ENCODE results near the gene ARFGEF3. TPM values are rescaled to one million over a fixed set of nuclear protein-coding genes. Genes with fewer than 3 reads are reported as not detected.
"Not testable (repeated sequence)": the region's sequence is repeated elsewhere in the genome, so short reads cannot be mapped to it uniquely, and the experiment has no call there.

Gene ARFGEF3
- total RNA-seq, 4 donors from 2014 or later, result 8.9 to 12.0 (median 10.5) TPM

DNA sequence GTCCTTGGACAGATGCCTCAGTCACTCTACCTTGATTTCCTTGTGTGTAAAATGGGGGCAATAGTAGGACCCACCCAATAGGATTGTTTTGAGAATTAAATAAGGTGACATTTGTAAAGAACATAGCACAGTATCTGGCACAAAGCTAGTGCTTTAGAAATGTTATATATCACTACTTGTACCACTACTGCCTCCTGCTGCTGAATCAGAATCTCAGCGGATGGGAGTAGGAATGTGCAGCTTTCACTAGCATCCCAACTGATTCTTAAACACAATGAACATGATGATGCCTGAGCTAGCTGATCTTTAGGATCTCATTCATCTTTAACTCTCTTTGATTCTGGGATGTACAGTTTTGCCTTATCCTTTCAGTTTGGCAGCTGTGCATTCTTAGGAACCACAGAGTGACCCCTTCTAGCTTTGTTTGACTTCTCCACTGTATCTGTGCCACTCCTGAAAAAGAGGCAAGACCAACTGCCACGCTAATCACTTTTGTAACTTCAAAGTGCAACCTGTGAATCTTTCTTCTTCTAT, 49.4 kb downstream of the ARFGEF3 start:
- Histone ChIP-seq H3K9me3 (no peaks in the 10 kb centered on the region), H3K36me3 (no peaks in the 10 kb centered on the region), H3K27me3 (no peaks in the 10 kb centered on the region), H3K27ac (no peak overlapping the region), H3K4me3 (no peak overlapping the region), H3K4me1 (no peaks in the 10 kb centered on the region)
- DNase-seq, result no peak
- no peak for TF ChIP-seq POLR2A (IDR thresholded peaks at IDR 0.05)
- peak in 3 of 6 experiments; percentile 31 to 36 (median 34) for TF ChIP-seq CTCF (IDR thresholded peaks at IDR 0.05)

DNA sequence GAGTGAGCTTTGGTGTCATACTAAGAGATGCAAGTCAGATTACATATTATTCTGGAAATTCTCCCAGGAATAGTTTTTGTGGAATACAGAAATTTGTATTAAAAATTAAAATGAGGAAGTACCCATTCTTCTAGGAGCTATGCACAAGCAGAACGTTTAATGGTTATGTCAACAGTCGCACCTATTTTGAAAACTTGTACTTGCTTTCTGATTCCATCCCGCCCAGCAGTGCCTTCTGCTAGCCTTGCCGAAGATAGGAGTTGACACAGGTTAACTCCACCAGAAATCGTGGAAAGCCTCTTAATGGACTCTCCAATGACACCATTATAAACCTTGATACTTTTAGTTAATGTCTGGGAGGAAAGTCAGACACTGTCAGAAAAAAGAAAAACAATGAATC, 49.9 kb downstream of the ARFGEF3 start:
- Histone ChIP-seq H3K4me3 (no peak overlapping the region), H3K36me3 (no peaks in the 10 kb centered on the region), H3K27me3 (no peaks in the 10 kb centered on the region), H3K9me3 (no peaks in the 10 kb centered on the region), H3K4me1 (no peaks in the 10 kb centered on the region), H3K27ac (no peak overlapping the region)
- no peak for DNase-seq
- TF ChIP-seq CTCF (IDR thresholded peaks at IDR 0.05) (no peak), POLR2A (IDR thresholded peaks at IDR 0.05) (no peak)

- not testable (repeated sequence) for H3K27me3 ChIP-seq, DNase-seq, H3K27ac ChIP-seq, H3K4me1 ChIP-seq, H3K4me3 ChIP-seq, H3K9me3 ChIP-seq, H3K36me3 ChIP-seq
Observed at GRCh38 chr6:138212530-138212929, 50.8 kb downstream of the ARFGEF3 start.

DNA sequence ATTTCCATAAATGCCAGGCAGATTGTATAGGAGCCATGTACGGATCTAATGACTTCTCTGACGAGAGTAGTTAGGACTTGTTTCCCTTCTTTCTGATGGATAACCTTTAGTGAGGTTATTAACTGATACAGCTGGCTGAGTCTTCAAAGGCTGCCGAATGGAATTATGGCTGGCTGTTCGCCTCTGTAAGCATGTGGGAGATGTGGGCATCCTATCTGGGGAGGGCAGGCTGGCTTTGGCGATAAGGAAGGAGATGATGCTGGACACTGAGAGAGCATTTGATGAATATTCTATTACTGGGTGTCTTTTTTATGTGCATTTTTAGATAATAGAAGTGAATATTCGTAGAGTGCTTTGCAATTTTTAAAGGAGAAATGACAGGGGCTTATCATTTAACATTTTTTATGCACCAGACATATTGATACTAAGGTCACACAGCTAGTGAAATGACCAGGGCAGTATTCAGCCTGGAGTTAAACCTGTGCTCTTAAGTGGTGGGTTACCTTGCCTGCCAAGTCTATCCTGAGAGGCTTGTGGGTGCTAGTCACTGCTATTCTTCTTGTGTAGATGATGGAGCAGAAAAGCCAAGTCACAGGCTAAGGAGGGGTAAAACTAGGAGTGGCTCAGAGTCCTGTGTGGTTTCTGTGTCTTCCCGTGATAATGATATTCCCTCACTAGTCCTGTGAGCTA, 53.5 kb downstream of the ARFGEF3 start:
- no peaks in the 10 kb centered on the region for H3K9me3 ChIP-seq
- H3K27ac ChIP-seq, result no peak overlapping the region
- peak in 1 of 3 donors; percentile 52 for DNase-seq
- no peaks in the 10 kb centered on the region for H3K36me3 ChIP-seq
- TF ChIP-seq CTCF (IDR thresholded peaks at IDR 0.05), result no peak
- TF ChIP-seq POLR2A (IDR thresholded peaks at IDR 0.05), result no peak
- H3K4me3 ChIP-seq, result no peak overlapping the region
- H3K4me1 ChIP-seq, result no peaks in the 10 kb centered on the region
- no peaks in the 10 kb centered on the region for H3K27me3 ChIP-seq

DNA sequence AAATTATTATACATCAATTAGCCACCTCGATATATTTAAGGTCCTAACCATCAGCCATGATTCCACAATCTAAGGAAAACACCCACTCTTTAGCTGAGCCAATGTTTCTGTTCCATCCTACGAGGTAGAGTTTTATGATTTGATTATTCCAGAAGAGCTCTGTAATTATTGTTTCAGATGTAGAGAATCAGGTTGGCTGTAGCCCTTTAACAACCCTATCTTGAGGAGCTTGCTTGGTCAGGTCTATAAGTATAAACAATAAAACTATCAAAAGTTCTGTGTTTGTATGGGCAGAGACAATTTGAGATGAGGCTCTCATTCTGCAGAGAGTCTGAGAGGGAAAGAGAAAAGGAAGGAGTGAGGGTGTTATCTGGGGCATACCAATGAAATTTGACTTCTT, 56.7 kb downstream of the ARFGEF3 start, which contains the start of gene PBOV1:
Gene PBOV1, minus strand, starts transcription at position 43 of the 400 bp plus-strand sequence. CDS start 96 bp downstream, outside the sequence.
- TF ChIP-seq CTCF (IDR thresholded peaks at IDR 0.05) (no peak), POLR2A (IDR thresholded peaks at IDR 0.05) (no peak)
- Histone ChIP-seq H3K9me3 (no peaks in the 10 kb centered on the region), H3K27me3 (no peaks in the 10 kb centered on the region), H3K4me1 (no peaks in the 10 kb centered on the region), H3K27ac (no peak within 1 kb of the TSS), H3K36me3 (no peaks in the 10 kb centered on the region), H3K4me3 (no peak within 1 kb of the TSS)
- DNase-seq, result no peak

- H3K9me3 ChIP-seq, result no peaks in the 10 kb centered on the region
- H3K27ac ChIP-seq, result no peak overlapping the region
- TF ChIP-seq POLR2A (IDR thresholded peaks at IDR 0.05) (no peak), CTCF (IDR thresholded peaks at IDR 0.05) (no peak)
- H3K36me3 ChIP-seq, result no peaks in the 10 kb centered on the region
- H3K4me3 ChIP-seq, result no peak overlapping the region
- DNase-seq, result no peak
- H3K27me3 ChIP-seq, result no peaks in the 10 kb centered on the region
- H3K4me1 ChIP-seq, result no peaks in the 10 kb centered on the region
Observed at GRCh38 chr6:138219398-138219797, 57.7 kb downstream of the ARFGEF3 start.
